Epithelial cell of proximal tubule (primary cell): ENCODE measurements around the gene LRRC26. TPM values are rescaled to one million over a fixed set of nuclear protein-coding genes. Genes with fewer than 3 reads are reported as not detected.
A peak's percentile ranks its signal among the peaks of the same experiment; 100 is the strongest.

Experiments
- DNase-seq: peaks from one replicate; pipeline ENCODE4 v3.0.0-alpha.2; 2011; ENCODE audit warnings: low read depth
- H3K4me3 ChIP-seq: 2 replicates; pipeline ENCODE4 v1.5.1; 2011; ENCODE audit warnings: low read depth, mild to moderate bottlenecking, low read length
- CTCF ChIP-seq: conservative IDR thresholded peaks from 2 replicates; pipeline ENCODE4 v1.5.1; 2012; ENCODE audit warnings: low read depth, mild to moderate bottlenecking, low read length
- total RNA-seq: library from RNA; depleted of rRNA; stranded (reverse); fragments of >200 nt; gene quantifications from 2 replicates; pipeline ENCODE4 v1.2.3, GENCODE V29; 2015

LRRC26 gene
- total RNA-seq, 1 donor from 2014 or later = not detected

- no peak for DNase-seq
Observed at GRCh38 chr9:137198051-137198901, 28.4 kb upstream of the LRRC26 start.

GRCh38 chr9:137195525-137196220 lies 25.8 kb upstream of the LRRC26 start:
- DNase-seq = no peak
- no peak for TF ChIP-seq CTCF
- H3K4me3 ChIP-seq = no peak overlapping the region

More at GRCh38 chr9:137198051-137198901, 28.4 kb upstream of the LRRC26 start:
- H3K4me3 ChIP-seq = peak overlapping the region; percentile 54
- TF ChIP-seq CTCF = no peak

GRCh38 chr9:137194909-137195308 lies 25.1 kb upstream of the LRRC26 start:
- no peak for DNase-seq
- no peak for TF ChIP-seq CTCF
- H3K4me3 ChIP-seq = no peak overlapping the region

- H3K4me3 ChIP-seq = no peak overlapping the region
- no peak for TF ChIP-seq CTCF
- DNase-seq = no peak
Observed at GRCh38 chr9:137194388-137194787, 24.5 kb upstream of the LRRC26 start.

- H3K4me3 ChIP-seq = no peak overlapping the region
- DNase-seq = no peak
- TF ChIP-seq CTCF = no peak
Observed at GRCh38 chr9:137193771-137194170, 23.9 kb upstream of the LRRC26 start.

- H3K4me3 ChIP-seq = no peak overlapping the region
- TF ChIP-seq CTCF = no peak
- DNase-seq = no peak
Observed at GRCh38 chr9:137192859-137193258, 23.0 kb upstream of the LRRC26 start.
